T-cell (primary cell): ENCODE data around the gene POPDC3. TPM values are rescaled to one million over a fixed set of nuclear protein-coding genes. Genes with fewer than 3 reads are reported as not detected.

Experiments used
- ATAC-seq, 4 experiments: fragments of 200-7000 bp in 3 of 4; fragments of 150-1000 bp in 1 of 4; cut with Tn5 transposase; replicated peaks in 1 of 4; 1 replicate in 3 of 4; 2 replicates in 1 of 4; pipeline ENCODE4 v1.10.0; 2021; ENCODE audit warnings: moderate library complexity in 3 of 4, mild to moderate bottlenecking in 2 of 4, moderate number of reproducible peaks in 1 of 4
- CTCF ChIA-PET, 2 donors: fragments of 300-600 bp; sonication (Branson Sonifier 250); formaldehyde crosslinking; loops; one replicate each; lab custom pipeline; 2022; ENCODE audit warnings: antibody characterized with exemption in 2 of 2; lab: Charles Lee
- POLR2A ChIA-PET, 2 donors: fragments of 300-600 bp; sonication (Branson Sonifier 250); formaldehyde crosslinking; loops; one replicate each; lab custom pipeline; 2022; ENCODE audit warnings: antibody characterized with exemption in 2 of 2; lab: Charles Lee
- DNase-seq, 35 experiments: peaks; one replicate each; pipeline versions ENCODE4 v3.0.0 to v3.0.0-alpha.2; 2013 to 2023
- H3K27ac ChIP-seq: one replicate; pipeline ENCODE4 v1.5.1; 2013; ENCODE audit warnings: low read length
- H3K27me3 ChIP-seq, 2 experiments: replicated peaks in 1 of 2; 1 replicate in 1 of 2; 2 replicates in 1 of 2; pipeline versions ENCODE4 v1.6.1 to v1.7.0; 2013; ENCODE audit warnings: low read length in 1 of 2, mixed read lengths in 1 of 2; ENCODE audit not compliant: control insufficient read depth in 2 of 2, insufficient read depth in 2 of 2; ENCODE audit errors: extremely low read depth in 1 of 2
- H3K36me3 ChIP-seq, 2 donors: 1 replicate in 1 of 2; 2 replicates in 1 of 2; pipeline versions ENCODE4 v1.6.1 to v1.7.0; 2013; ENCODE audit warnings: low read length in 1 of 2; ENCODE audit not compliant: control insufficient read depth in 2 of 2, insufficient read depth in 1 of 2; ENCODE audit errors: extremely low read depth in 1 of 2
- H3K4me1 ChIP-seq, 2 experiments: 1 replicate in 1 of 2; 2 replicates in 1 of 2; pipeline versions ENCODE4 v1.6.1 to v1.7.0; 2013; ENCODE audit warnings: low read length in 2 of 2, mixed read lengths in 1 of 2; ENCODE audit not compliant: insufficient read depth in 2 of 2, control insufficient read depth in 1 of 2; ENCODE audit errors: extremely low read depth in 1 of 2
- H3K4me3 ChIP-seq, 2 donors: 1 replicate in 1 of 2; 2 replicates in 1 of 2; pipeline versions ENCODE4 v1.5.1 to v1.7.0; 2013; ENCODE audit warnings: mild to moderate bottlenecking in 2 of 2, low read length in 1 of 2, moderate library complexity in 1 of 2; ENCODE audit not compliant: control insufficient read depth in 1 of 2; ENCODE audit errors: extremely low read depth in 1 of 2
- H3K9me3 ChIP-seq: 2 replicates; pipeline ENCODE4 v1.7.0; 2013
- H3K27ac Mint-ChIP-seq, 2 donors: one replicate each; pipeline ENCODE4 v1.8.0; 2020 to 2021; ENCODE audit warnings: mild to moderate bottlenecking in 2 of 2, mixed read lengths in 2 of 2
- H3K27me3 Mint-ChIP-seq, 2 donors: one replicate each; pipeline ENCODE4 v1.8.0; 2021 to 2022; ENCODE audit warnings: mixed read lengths in 2 of 2
- H3K36me3 Mint-ChIP-seq: one replicate; pipeline ENCODE4 v1.8.0; 2021; ENCODE audit warnings: mixed read lengths
- H3K4me1 Mint-ChIP-seq, 3 donors: one replicate each; pipeline ENCODE4 v1.8.0; 2020 to 2022; ENCODE audit warnings: mixed read lengths in 3 of 3, mild to moderate bottlenecking in 1 of 3
- H3K4me3 Mint-ChIP-seq, 3 donors: one replicate each; pipeline ENCODE4 v1.8.0; 2020 to 2022; ENCODE audit warnings: mild to moderate bottlenecking in 3 of 3, mixed read lengths in 3 of 3, moderate library complexity in 3 of 3
- H3K9me3 Mint-ChIP-seq, 3 donors: one replicate each; pipeline ENCODE4 v1.8.0; 2020 to 2022; ENCODE audit warnings: mixed read lengths in 3 of 3
- WGBS: methylation state at CpG from one replicate; pipeline ENCODE4 v1.1.5; 2013; ENCODE audit warnings: missing lambda C conversion rate; ENCODE audit not compliant: insufficient coverage; 5-methylcytosine and 5-hydroxymethylcytosine counted together
- total RNA-seq, 35 experiments: library from RNA in 6 of 35; stranded (reverse) in 6 of 35; fragments of 120-200 nt in 1 of 35; gene quantifications; one replicate each; pipeline versions ENCODE4 v1.2.1 to v1.2.4 and lab custom pipeline; 2013 to 2026

The POPDC3 gene
- total RNA-seq, 5 donors from 2014 or later (not counting 1 experiment from before 2014, with no cell fraction given): not detected

DNA sequence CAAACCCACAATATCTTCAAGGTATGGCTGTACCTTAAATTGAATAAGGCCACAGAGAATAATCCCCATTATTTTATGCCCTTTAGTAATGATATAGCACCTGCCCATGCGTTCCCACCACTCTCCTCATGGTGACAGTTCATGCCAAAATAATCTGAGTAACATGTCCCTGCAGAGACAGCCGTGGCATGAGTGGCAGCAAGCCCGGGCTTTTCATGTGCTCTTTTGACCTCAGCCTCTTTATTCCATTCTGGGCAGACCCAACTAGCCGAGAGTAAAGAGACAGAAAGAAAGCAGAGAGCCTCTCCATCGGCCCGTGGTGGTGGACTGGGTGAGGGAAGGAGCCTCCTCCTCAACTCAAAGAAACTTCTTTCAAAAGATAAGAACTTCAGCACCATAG is 19.9 kb upstream of the POPDC3 start:
- no peaks in the 10 kb centered on the region for H3K36me3 ChIP-seq
- no peaks in the 10 kb centered on the region for H3K4me1 ChIP-seq
- Mint-ChIP-seq H3K27ac (no peak overlapping the region), H3K36me3 (no peaks in the 10 kb centered on the region), H3K9me3 (peaks cover 0 to 3% (median 0%) of the 10 kb centered on the region in 3 donors), H3K27me3 (peaks cover 12 to 14% of the 10 kb centered on the region in 2 donors), H3K4me3 (no peak overlapping the region), H3K4me1 (no peaks in the 10 kb centered on the region)
- 100% methylated on average over 1 of the region's 6 CpGs for WGBS
- DNase-seq (no peak), ATAC-seq (no peak)
- ChIA-PET CTCF (no interaction called here), POLR2A (no interaction called here)
- no peak overlapping the region for H3K27ac ChIP-seq
- H3K9me3 ChIP-seq: no peaks in the 10 kb centered on the region
- H3K4me3 ChIP-seq: no peak overlapping the region
- peaks cover 0 to 10% of the 10 kb centered on the region in 2 experiments for H3K27me3 ChIP-seq

DNA sequence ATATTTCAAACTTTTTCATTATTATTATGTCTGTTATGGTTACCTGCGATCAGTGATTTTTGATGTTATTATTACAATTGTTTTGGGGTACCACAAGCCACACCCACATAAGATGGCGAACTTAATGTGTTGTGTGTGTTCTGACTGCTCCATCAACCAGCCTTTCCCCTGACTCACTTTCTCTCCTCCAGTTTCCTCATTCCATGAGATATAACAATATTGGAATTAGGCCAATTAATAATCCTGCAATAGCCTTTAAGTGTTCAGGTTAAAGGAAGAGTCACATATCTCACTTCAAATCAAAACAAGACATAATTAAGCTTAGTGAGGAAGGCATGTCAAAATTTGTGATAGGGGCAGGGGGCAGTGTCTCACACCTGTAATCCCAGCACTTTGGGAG is 16.3 kb upstream of the POPDC3 start:
- ATAC-seq (no peak), DNase-seq (no peak)
- Histone ChIP-seq H3K4me1 (no peaks in the 10 kb centered on the region), H3K27me3 (peaks cover 0 to 10% of the 10 kb centered on the region in 2 experiments), H3K27ac (no peak overlapping the region), H3K4me3 (no peak overlapping the region), H3K36me3 (no peaks in the 10 kb centered on the region), H3K9me3 (no peaks in the 10 kb centered on the region)
- peaks cover 0 to 3% (median 0%) of the 10 kb centered on the region in 3 donors for H3K9me3 Mint-ChIP-seq
- no peak overlapping the region for H3K27ac Mint-ChIP-seq
- WGBS: no CpG with 5 or more reads among the region's 2 CpGs
- H3K36me3 Mint-ChIP-seq: no peaks in the 10 kb centered on the region
- no peaks in the 10 kb centered on the region for H3K4me1 Mint-ChIP-seq
- POLR2A ChIA-PET: interaction anchor here in 1 of 2 donors (0.6 kb wide), 1 partner anchor 12 kb away, joined by 3 read pairs; no protein-coding TSS in a partner anchor
- H3K27me3 Mint-ChIP-seq: peaks cover 15 to 26% of the 10 kb centered on the region in 2 donors
- CTCF ChIA-PET: no interaction called here
- no peak overlapping the region for H3K4me3 Mint-ChIP-seq

DNA sequence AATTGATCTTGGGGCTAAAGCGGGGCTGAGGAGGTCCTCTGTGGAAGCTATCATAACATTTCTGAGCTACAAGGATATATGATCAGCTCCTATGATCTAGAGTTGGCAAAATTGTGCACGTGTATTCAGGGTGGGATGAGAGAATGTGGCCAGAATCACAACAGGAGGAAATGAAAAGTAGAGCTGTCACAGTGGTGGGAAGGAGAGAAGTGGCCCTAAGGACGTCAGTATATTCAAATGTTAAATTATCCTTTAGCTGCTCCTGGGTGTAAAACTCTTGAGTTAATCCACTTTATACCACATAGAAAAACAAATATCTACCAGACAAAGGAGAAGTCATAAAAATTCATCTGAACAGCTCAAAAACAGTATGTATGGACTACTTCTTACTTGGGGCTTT is 14.8 kb upstream of the POPDC3 start:
- no peak overlapping the region for H3K27ac ChIP-seq
- no peaks in the 10 kb centered on the region for H3K4me1 Mint-ChIP-seq
- no peak for DNase-seq
- H3K27ac Mint-ChIP-seq: no peak overlapping the region
- POLR2A ChIA-PET: interaction anchor here in 1 of 2 donors (0.7 kb wide), 1 partner anchor 1217 kb away, joined by 4 read pairs; no protein-coding TSS in a partner anchor
- no peaks in the 10 kb centered on the region for H3K36me3 Mint-ChIP-seq
- peaks cover 0 to 3% (median 0%) of the 10 kb centered on the region in 3 donors for H3K9me3 Mint-ChIP-seq
- no peaks in the 10 kb centered on the region for H3K4me1 ChIP-seq
- H3K36me3 ChIP-seq: no peaks in the 10 kb centered on the region
- H3K27me3 Mint-ChIP-seq: peaks cover 16 to 26% of the 10 kb centered on the region in 2 donors
- no peak overlapping the region for H3K4me3 Mint-ChIP-seq
- H3K9me3 ChIP-seq: no peaks in the 10 kb centered on the region
- H3K27me3 ChIP-seq: peaks cover 0 to 12% of the 10 kb centered on the region in 2 experiments
- WGBS: 70% methylated on average over 2 of the region's 3 CpGs
- CTCF ChIA-PET: no interaction called here
- ATAC-seq: no peak
- H3K4me3 ChIP-seq: no peak overlapping the region

DNA sequence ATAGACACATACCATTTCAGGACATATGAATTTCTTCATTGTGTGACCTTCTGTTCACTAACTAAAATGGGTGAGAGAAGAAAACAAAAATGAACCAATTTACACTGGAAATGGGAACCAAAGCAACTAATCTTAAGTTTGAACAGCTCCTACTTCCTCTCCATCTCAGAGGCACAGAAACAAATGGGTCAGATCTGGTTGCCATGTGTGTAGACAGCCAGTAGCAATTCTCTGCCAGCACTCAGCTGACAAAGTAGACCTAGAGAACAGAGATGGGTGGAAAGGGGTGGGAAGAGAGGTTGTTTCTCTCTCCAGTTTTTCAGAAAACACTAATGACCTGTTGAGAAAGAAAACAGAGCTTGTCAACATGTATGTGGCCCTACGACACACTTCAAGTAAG is 14.3 kb upstream of the POPDC3 start:
- no peak for DNase-seq
- H3K9me3 Mint-ChIP-seq: peaks cover 0 to 3% (median 0%) of the 10 kb centered on the region in 3 donors
- H3K4me1 Mint-ChIP-seq: no peaks in the 10 kb centered on the region
- CTCF ChIA-PET: no interaction called here
- Histone ChIP-seq H3K4me1 (no peaks in the 10 kb centered on the region), H3K4me3 (no peak overlapping the region), H3K27ac (no peak overlapping the region), H3K9me3 (no peaks in the 10 kb centered on the region), H3K27me3 (peaks cover 0 to 12% of the 10 kb centered on the region in 2 experiments), H3K36me3 (no peaks in the 10 kb centered on the region)
- POLR2A ChIA-PET: no interaction called here
- no peak overlapping the region for H3K4me3 Mint-ChIP-seq
- ATAC-seq: no peak
- H3K27me3 Mint-ChIP-seq: peaks cover 18 to 26% of the 10 kb centered on the region in 2 donors
- H3K36me3 Mint-ChIP-seq: no peaks in the 10 kb centered on the region
- no peak overlapping the region for H3K27ac Mint-ChIP-seq
- WGBS: 88% methylated on average over 1 of the region's 1 CpG

DNA sequence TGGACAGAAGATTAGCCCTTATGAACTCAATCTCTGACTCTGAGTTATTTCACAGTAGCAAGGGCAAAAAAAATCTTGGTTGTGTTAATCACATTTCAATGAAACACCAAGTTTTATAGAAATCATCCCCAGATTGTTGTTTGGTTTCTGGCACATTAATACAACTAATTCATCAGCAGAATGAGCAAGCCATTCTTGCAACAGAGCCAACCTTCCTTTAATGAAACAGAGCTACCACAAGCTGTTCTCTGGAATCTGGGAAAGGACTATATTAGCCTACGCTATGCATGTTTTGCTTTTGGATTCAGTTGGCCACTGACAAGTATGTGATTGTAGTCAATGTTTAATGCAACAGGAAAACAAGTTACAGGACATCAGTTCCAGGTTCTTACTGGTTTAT is 13.8 kb upstream of the POPDC3 start:
- DNase-seq (no peak), ATAC-seq (no peak)
- H3K9me3 Mint-ChIP-seq: peaks cover 0 to 3% (median 0%) of the 10 kb centered on the region in 3 donors
- Histone ChIP-seq H3K27ac (no peak overlapping the region), H3K36me3 (no peaks in the 10 kb centered on the region), H3K4me3 (no peak overlapping the region), H3K27me3 (peaks cover 0 to 12% of the 10 kb centered on the region in 2 experiments), H3K4me1 (no peaks in the 10 kb centered on the region), H3K9me3 (no peaks in the 10 kb centered on the region)
- H3K4me3 Mint-ChIP-seq: no peak overlapping the region
- H3K27ac Mint-ChIP-seq: no peak overlapping the region
- no peaks in the 10 kb centered on the region for H3K4me1 Mint-ChIP-seq
- ChIA-PET CTCF (no interaction called here), POLR2A (no interaction called here)
- no CpG with 5 or more reads among the region's 1 CpG for WGBS
- H3K27me3 Mint-ChIP-seq: peaks cover 18 to 26% of the 10 kb centered on the region in 2 donors
- no peaks in the 10 kb centered on the region for H3K36me3 Mint-ChIP-seq

DNA sequence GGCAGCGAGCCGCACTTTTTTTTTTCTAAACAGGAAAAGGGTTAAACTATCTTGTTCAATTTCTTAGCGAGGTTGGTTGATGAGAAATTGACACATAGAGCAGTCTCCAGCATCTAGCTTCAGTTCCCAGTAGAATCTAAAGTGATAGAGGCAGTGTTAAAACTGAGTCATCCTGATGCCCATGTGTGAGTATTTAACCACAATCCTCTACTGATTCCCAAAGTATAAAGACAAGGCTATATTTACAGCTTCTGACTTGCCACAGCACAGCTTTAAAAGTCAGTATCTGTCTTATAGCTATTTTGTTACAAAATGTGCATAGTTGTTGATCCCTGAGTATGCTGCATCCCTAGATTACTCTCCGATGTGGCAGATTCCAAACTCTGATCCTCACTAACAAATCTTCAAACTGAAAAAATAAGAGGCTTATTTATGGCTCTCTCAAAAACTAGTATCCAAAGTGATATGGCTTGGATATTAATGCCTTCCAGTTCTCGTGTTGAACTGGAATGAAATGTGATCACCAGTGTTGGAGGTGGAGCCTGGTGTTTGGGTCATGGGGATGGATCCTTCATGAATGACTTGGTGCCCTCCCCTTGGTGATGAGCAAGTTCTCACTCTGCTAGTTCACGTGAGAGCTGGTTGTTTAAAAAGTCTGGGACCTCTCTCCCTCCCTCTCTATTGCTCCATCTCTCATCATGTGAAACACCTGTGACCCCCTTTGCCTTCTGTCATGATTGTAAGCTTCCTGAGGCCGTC is 13.1 kb upstream of the POPDC3 start:
- Histone ChIP-seq H3K9me3 (no peaks in the 10 kb centered on the region), H3K27ac (no peak overlapping the region), H3K4me3 (no peak overlapping the region), H3K36me3 (no peaks in the 10 kb centered on the region), H3K27me3 (peaks cover 2 to 12% of the 10 kb centered on the region in 2 experiments), H3K4me1 (no peaks in the 10 kb centered on the region)
- Mint-ChIP-seq H3K27ac (no peak overlapping the region), H3K4me3 (no peak overlapping the region), H3K4me1 (no peaks in the 10 kb centered on the region), H3K27me3 (peaks cover 18 to 26% of the 10 kb centered on the region in 2 donors), H3K9me3 (peaks cover 0 to 3% (median 0%) of the 10 kb centered on the region in 3 donors), H3K36me3 (no peaks in the 10 kb centered on the region)
- ATAC-seq (no peak), DNase-seq (no peak)
- ChIA-PET POLR2A (no interaction called here), CTCF (no interaction called here)
- 65% methylated on average over 4 of the region's 7 CpGs for WGBS
